ENCODE measurements around the gene YIF1A. TPM values are rescaled to one million over a fixed set of nuclear protein-coding genes. Genes with fewer than 3 reads are reported as not detected.

YIF1A gene
- total RNA-seq, 4 donors from 2014 or later = 39.4 to 79.3 (median 64.5) TPM

GRCh38 chr11:66328302-66329144 lies 39.6 kb upstream of the YIF1A start:
- Histone ChIP-seq H3K27ac (peak overlapping the region in 3 of 4 donors; percentile 65 to 84 (median 83)), H3K36me3 (peaks cover 0 to 21% of the 10 kb centered on the region in 2 donors), H3K4me1 (peaks cover 0 to 34% (median 30%) of the 10 kb centered on the region in 3 donors), H3K9me3 (no peaks in the 10 kb centered on the region), H3K4me3 (no peak overlapping the region), H3K27me3 (no peaks in the 10 kb centered on the region)
- peak; percentile 75 for ATAC-seq
- peak; percentile 54 for TF ChIP-seq POLR2AphosphoS5 (IDR thresholded peaks at IDR 0.05)
- peak in 3 of 4 experiments; percentile 96 to 98 (median 98) for TF ChIP-seq CTCF (IDR thresholded peaks at IDR 0.05)
- no peak for TF ChIP-seq POLR2A (IDR thresholded peaks at IDR 0.05)
- no peak for TF ChIP-seq EP300 (IDR thresholded peaks at IDR 0.05)
- WGBS, 2 donors (ENCODE audit: low coverage in 1 of 2) = 7 to 11% methylated on average over 10 to 11 of the region's 19 CpGs

GRCh38 chr11:66328031-66328301 lies 39.0 kb upstream of the YIF1A start:
- no CpG with 5 or more reads among the region's 3 CpGs for WGBS, 2 donors (ENCODE audit: low coverage in 1 of 2)
- H3K4me1 ChIP-seq = peaks cover 0 to 34% (median 30%) of the 10 kb centered on the region in 3 donors
- no peaks in the 10 kb centered on the region for H3K9me3 ChIP-seq
- TF ChIP-seq POLR2A (IDR thresholded peaks at IDR 0.05) (no peak), POLR2AphosphoS5 (IDR thresholded peaks at IDR 0.05) (no peak), EP300 (IDR thresholded peaks at IDR 0.05) (no peak), CTCF (IDR thresholded peaks at IDR 0.05) (no peak)
- no peak overlapping the region for H3K4me3 ChIP-seq
- peaks cover 0 to 16% of the 10 kb centered on the region in 2 donors for H3K36me3 ChIP-seq
- ATAC-seq = peak; percentile 15
- H3K27ac ChIP-seq = peak overlapping the region in 3 of 4 donors; percentile 65 to 84 (median 83)
- no peaks in the 10 kb centered on the region for H3K27me3 ChIP-seq

- no peak overlapping the region for H3K4me3 ChIP-seq
- peak overlapping the region in 3 of 4 donors; percentile 65 to 84 (median 83) for H3K27ac ChIP-seq
- H3K36me3 ChIP-seq = peaks cover 0 to 10% of the 10 kb centered on the region in 2 donors
- TF ChIP-seq EP300 (IDR thresholded peaks at IDR 0.05) (no peak), CTCF (IDR thresholded peaks at IDR 0.05) (peak in 1 of 4 experiments; percentile 7)
- H3K27me3 ChIP-seq = no peaks in the 10 kb centered on the region
- H3K4me1 ChIP-seq = peaks cover 0 to 34% (median 30%) of the 10 kb centered on the region in 3 donors
- 46% methylated on average over 3 of the region's 10 CpGs; no CpG with 5 or more reads in 1 of the 2 donors for WGBS, 2 donors (ENCODE audit: low coverage in 1 of 2)
- ATAC-seq = peak; percentile 20
- H3K9me3 ChIP-seq = no peaks in the 10 kb centered on the region
Observed at GRCh38 chr11:66327171-66328030, 38.5 kb upstream of the YIF1A start.

GRCh38 chr11:66326261-66327111 lies 37.5 kb upstream of the YIF1A start:
- H3K4me1 ChIP-seq = peaks cover 0 to 43% (median 30%) of the 10 kb centered on the region in 3 donors

More at GRCh38 chr11:66326261-66327111, 37.5 kb upstream of the YIF1A start:
- H3K27me3 ChIP-seq = no peaks in the 10 kb centered on the region
- no peaks in the 10 kb centered on the region for H3K9me3 ChIP-seq
- peak; percentile 59 for ATAC-seq
- TF ChIP-seq CTCF (IDR thresholded peaks at IDR 0.05) (no peak), EP300 (IDR thresholded peaks at IDR 0.05) (no peak), POLR2A (IDR thresholded peaks at IDR 0.05) (no peak), POLR2AphosphoS5 (IDR thresholded peaks at IDR 0.05) (no peak)
- H3K27ac ChIP-seq = peak overlapping the region in 3 of 4 donors; percentile 65 to 84 (median 83)
- WGBS, 2 donors (ENCODE audit: low coverage in 1 of 2) = no CpG with 5 or more reads among the region's 21 CpGs
- no peak overlapping the region for H3K4me3 ChIP-seq
- H3K36me3 ChIP-seq = peaks cover 0 to under 1% of the 10 kb centered on the region in 2 donors
